GM23248 (cell line): ENCODE data around the gene STK11IP. TPM values are rescaled to one million over a fixed set of nuclear protein-coding genes. Genes with fewer than 3 reads are reported as not detected.

Experiments
- DNase-seq: peaks from one replicate; pipeline ENCODE4 v3.0.0-alpha.2; 2015
- H2AFZ ChIP-seq: fragments of 200-600 bp; sonication (generic); 2 replicates; pipeline ENCODE4 v1.6.1; 2016; ENCODE audit warnings: antibody characterized with exemption
- H3F3A ChIP-seq: fragments of 200-600 bp; sonication (generic); 2 replicates; pipeline ENCODE4 v1.6.1; 2016; ENCODE audit warnings: mild to moderate bottlenecking, antibody characterized with exemption, mixed run types; ENCODE audit not compliant: insufficient read depth
- H3K27ac ChIP-seq: fragments of 200-600 bp; sonication (generic); 2 replicates; pipeline ENCODE4 v1.5.1; 2016; ENCODE audit warnings: mild to moderate bottlenecking
- H3K27me3 ChIP-seq: fragments of 200-600 bp; sonication (generic); replicated peaks from 2 replicates; pipeline ENCODE4 v1.6.1; 2016; ENCODE audit warnings: mild to moderate bottlenecking; ENCODE audit not compliant: insufficient read depth
- H3K36me3 ChIP-seq: fragments of 200-600 bp; sonication (generic); 2 replicates; pipeline ENCODE4 v1.6.1; 2016; ENCODE audit warnings: low read depth, mild to moderate bottlenecking
- H3K4me1 ChIP-seq: fragments of 200-600 bp; sonication (generic); 2 replicates; pipeline ENCODE4 v1.6.1; 2016; ENCODE audit warnings: mild to moderate bottlenecking; ENCODE audit not compliant: insufficient read depth
- H3K4me2 ChIP-seq: fragments of 200-600 bp; sonication (generic); one replicate; pipeline ENCODE4 v1.6.1; 2016; ENCODE audit warnings: mild to moderate bottlenecking; ENCODE audit not compliant: unreplicated experiment
- H3K4me3 ChIP-seq: fragments of 200-600 bp; sonication (generic); 2 replicates; pipeline ENCODE4 v1.5.1; 2016; ENCODE audit warnings: mild to moderate bottlenecking
- H3K79me2 ChIP-seq: fragments of 200-600 bp; sonication (generic); 2 replicates; pipeline ENCODE4 v1.6.1; 2016; ENCODE audit warnings: mild to moderate bottlenecking; ENCODE audit not compliant: insufficient read depth
- H3K9ac ChIP-seq: fragments of 200-600 bp; sonication (generic); 2 replicates; pipeline ENCODE4 v1.6.1; 2016; ENCODE audit warnings: mild to moderate bottlenecking
- H3K9me2 ChIP-seq: fragments of 200-600 bp; sonication (generic); 2 replicates; pipeline ENCODE4 v1.6.1; 2016; ENCODE audit warnings: mixed run types, mild to moderate bottlenecking, moderate library complexity; ENCODE audit not compliant: insufficient read depth
- H3K9me3 ChIP-seq: fragments of 200-600 bp; sonication (generic); one replicate; pipeline ENCODE4 v1.6.1; 2017; ENCODE audit warnings: low read depth
- H4K20me1 ChIP-seq: fragments of 200-600 bp; sonication (generic); 2 replicates; pipeline ENCODE4 v1.6.0; 2016; ENCODE audit not compliant: insufficient read depth
- EZH2 ChIP-seq: fragments of 200-600 bp; sonication (generic); IDR thresholded peaks from 2 replicates; pipeline ENCODE4 v1.6.1; 2018; ENCODE audit warnings: antibody characterized with exemption, mild to moderate bottlenecking; ENCODE audit not compliant: insufficient read depth, poor library complexity, severe bottlenecking
- EZH2phosphoT487 ChIP-seq: fragments of 200-600 bp; sonication (generic); IDR thresholded peaks from 2 replicates; pipeline ENCODE4 v1.6.1; 2018; ENCODE audit warnings: antibody characterized with exemption, moderate library complexity, mild to moderate bottlenecking, low read depth; ENCODE audit not compliant: insufficient read depth
- whole genome bisulfite sequencing, 2 experiments: methylation state at CpG; one replicate each; pipeline ENCODE4 v1.1.6; 2015 to 2017; ENCODE audit warnings: low lambda C conversion rate in 2 of 2, low coverage in 1 of 2; ENCODE audit errors: missing lambda C conversion rate in 2 of 2; 5-methylcytosine and 5-hydroxymethylcytosine counted together
- in situ Hi-C: fragments of 300-500 bp; cut with MboI; formaldehyde crosslinking; loops from 2 replicates; pipeline ENCODE4 v1.15.0; 2020
- polyA plus RNA-seq: library from polyadenylated mRNA; unstranded; fragments of >200 nt; fragmentation: Nextera tagmentation; extraction: Ambion mirVana; gene quantifications from 2 replicates; pipeline ENCODE4 v1.2.1, GENCODE V29; 2016
- total RNA-seq: library from RNA; depleted of rRNA; stranded (reverse); fragments of >200 nt; shearing (Covaris generic); gene quantifications from 2 replicates; pipeline ENCODE4 v1.2.3, GENCODE V29; 2014

The STK11IP gene
- total and polyA plus RNA-seq, 2 experiments from 2014 or later: 7.3 to 10.5 TPM

- H4K20me1 ChIP-seq: no peaks in the 10 kb centered on the region
- H3K27me3 ChIP-seq: no peaks in the 10 kb centered on the region
- no peak overlapping the region for H3K9ac ChIP-seq
- in situ Hi-C loops: no loop called here
- H3K9me3 ChIP-seq: no peaks in the 10 kb centered on the region
- no peak overlapping the region for H3K27ac ChIP-seq
- H3K4me1 ChIP-seq: no peaks in the 10 kb centered on the region
- DNase-seq: no peak
- H3K4me2 ChIP-seq: no peak overlapping the region
- H2AFZ ChIP-seq: no peak overlapping the region
- 70 to 80% methylated on average over 23 to 24 of the region's 24 CpGs for WGBS, 2 experiments
- no peak overlapping the region for H3K4me3 ChIP-seq
- no peaks in the 10 kb centered on the region for H3F3A ChIP-seq
- no peaks in the 10 kb centered on the region for H3K9me2 ChIP-seq
- TF ChIP-seq EZH2phosphoT487 (no peak), EZH2 (no peak)
- H3K79me2 ChIP-seq: no peaks in the 10 kb centered on the region
- no peaks in the 10 kb centered on the region for H3K36me3 ChIP-seq
Observed at GRCh38 chr2:219636144-219636915, 38.7 kb downstream of the STK11IP start.

DNA sequence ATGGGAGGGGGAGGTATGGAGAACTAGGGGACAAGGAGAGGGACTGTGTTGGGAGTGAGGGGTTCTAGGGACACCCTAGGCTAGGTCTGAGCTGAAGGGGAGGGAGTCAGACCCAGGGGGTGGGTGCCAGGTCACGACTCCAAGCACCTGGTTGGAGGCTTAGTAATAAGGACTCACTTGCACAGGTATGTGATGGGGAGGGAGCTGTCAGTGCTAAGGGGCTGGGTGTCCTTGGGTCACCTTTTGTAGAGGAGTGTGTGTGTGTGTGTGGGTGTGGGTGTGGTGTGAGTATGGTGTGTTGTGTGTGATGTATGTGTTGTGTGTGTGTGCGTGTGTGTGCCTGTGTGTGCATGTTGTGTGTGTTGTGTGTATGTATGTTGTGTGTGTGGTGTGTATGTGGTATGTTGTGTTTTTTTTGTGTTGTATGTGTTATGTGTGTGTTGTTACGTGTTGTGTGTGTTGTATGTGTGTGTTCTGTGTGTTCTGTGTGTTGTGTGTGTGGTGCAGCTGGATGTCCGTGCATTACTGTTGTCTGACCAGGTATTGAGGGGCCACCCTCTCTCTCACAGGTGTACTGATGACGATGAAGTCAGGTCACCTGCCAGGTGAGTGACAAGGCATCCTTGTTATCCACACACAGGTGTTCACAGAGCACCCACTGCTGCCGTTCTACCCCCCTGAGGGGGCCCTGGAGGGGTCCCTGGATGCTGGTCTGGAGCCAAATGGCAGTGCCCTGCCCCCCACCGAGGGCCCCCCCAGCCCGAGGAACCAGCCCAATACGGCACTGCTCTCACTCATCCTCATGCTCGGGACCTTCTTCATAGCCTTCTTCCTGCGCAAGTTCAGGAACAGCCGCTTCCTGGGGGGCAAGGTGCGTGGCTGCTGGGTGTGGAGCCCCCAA, 39.5 kb downstream of the STK11IP start:
- 42 to 58% methylated on average over 11 to 13 of the region's 13 CpGs for WGBS, 2 experiments

DNA sequence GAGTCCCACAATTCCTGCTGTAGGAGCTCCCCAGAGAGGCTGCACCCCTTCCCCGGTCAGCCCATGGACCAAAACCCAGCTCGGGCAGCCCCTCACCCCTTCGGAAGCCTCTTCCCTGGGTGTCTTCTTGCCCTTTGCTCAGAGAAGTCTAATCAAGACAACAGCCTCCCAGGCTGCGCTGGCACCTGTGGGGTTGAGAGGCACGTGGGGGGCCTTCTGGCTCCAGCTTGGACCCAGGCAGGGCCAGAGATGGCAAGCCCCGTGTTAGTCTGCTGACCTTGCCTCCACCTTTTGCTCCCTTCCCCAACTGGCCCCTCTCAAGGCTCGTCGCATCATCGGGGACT, 40.2 kb downstream of the STK11IP start:
- H3K27ac ChIP-seq: no peak overlapping the region
- no peak for TF ChIP-seq EZH2phosphoT487
- no peak for TF ChIP-seq EZH2
- no peak overlapping the region for H3K9ac ChIP-seq
- in situ Hi-C loops: no loop called here
- 68 to 74% methylated on average over 9 of the region's 9 CpGs for WGBS, 2 experiments
- no peak for DNase-seq
- H3K9me3 ChIP-seq: no peaks in the 10 kb centered on the region
- H2AFZ ChIP-seq: no peak overlapping the region
- H4K20me1 ChIP-seq: no peaks in the 10 kb centered on the region
- no peaks in the 10 kb centered on the region for H3K36me3 ChIP-seq
- H3K4me3 ChIP-seq: no peak overlapping the region
- peaks cover 6% of the 10 kb centered on the region; the same call in 1 of the 2 replicates for H3K4me1 ChIP-seq
- H3K27me3 ChIP-seq: no peaks in the 10 kb centered on the region
- no peaks in the 10 kb centered on the region for H3F3A ChIP-seq
- H3K4me2 ChIP-seq: no peak overlapping the region
- H3K9me2 ChIP-seq: no peaks in the 10 kb centered on the region
- no peaks in the 10 kb centered on the region for H3K79me2 ChIP-seq

More for the DNA sequence above, 39.5 kb downstream of the STK11IP start:
- Histone ChIP-seq H3K4me1 (0 out of 2 replicates have a peak, but pooled peaks cover 2% of the 10 kb centered on the region), H3K4me2 (no peak overlapping the region), H3K9me2 (no peaks in the 10 kb centered on the region), H3K9ac (no peak overlapping the region), H3K36me3 (no peaks in the 10 kb centered on the region), H3K27me3 (no peaks in the 10 kb centered on the region), H2AFZ (no peak overlapping the region), H3K9me3 (no peaks in the 10 kb centered on the region), H3K79me2 (no peaks in the 10 kb centered on the region), H3K27ac (no peak overlapping the region), H4K20me1 (no peaks in the 10 kb centered on the region), H3F3A (no peaks in the 10 kb centered on the region), H3K4me3 (no peak overlapping the region)
- in situ Hi-C loops: no loop called here
- TF ChIP-seq EZH2phosphoT487: no peak
- TF ChIP-seq EZH2: no peak
- DNase-seq: no peak

GRCh38 chr2:219638217-219638947, 40.7 kb downstream of the STK11IP start:
- no peaks in the 10 kb centered on the region for H3K9me3 ChIP-seq
- H3K4me2 ChIP-seq: no peak overlapping the region
- no peak overlapping the region for H3K9ac ChIP-seq
- in situ Hi-C loops: no loop called here
- no peak for TF ChIP-seq EZH2phosphoT487
- no peak for TF ChIP-seq EZH2
- H4K20me1 ChIP-seq: no peaks in the 10 kb centered on the region
- no peaks in the 10 kb centered on the region for H3K27me3 ChIP-seq
- H3K9me2 ChIP-seq: no peaks in the 10 kb centered on the region
- no peak overlapping the region for H3K4me3 ChIP-seq
- no peak overlapping the region for H2AFZ ChIP-seq
- peaks cover 6% of the 10 kb centered on the region; the same call in 1 of the 2 replicates for H3K4me1 ChIP-seq
- H3F3A ChIP-seq: no peaks in the 10 kb centered on the region
- H3K27ac ChIP-seq: no peak overlapping the region
- no peak for DNase-seq
- H3K36me3 ChIP-seq: no peaks in the 10 kb centered on the region
- WGBS, 2 experiments: 68 to 69% methylated on average over 16 to 17 of the region's 17 CpGs
- no peaks in the 10 kb centered on the region for H3K79me2 ChIP-seq
